HTR-8/SVneo (cell line): Measurements from ENCODE around the gene NRN1L.
A peak's percentile ranks its signal among the peaks of the same experiment; 100 is the strongest.
"Not testable (repeated sequence)": the region's sequence is repeated elsewhere in the genome, so short reads cannot be mapped to it uniquely, and the experiment has no call there.

Experiments
- DNase-seq: peaks from one replicate; pipeline ENCODE4 v3.0.0; 2011; ENCODE audit warnings: low spot score, mixed read lengths; ENCODE audit not compliant: insufficient read length
- FAIRE-seq: peaks from 2 replicates; lab custom pipeline; 2011; peaks lifted over from hg19 to GRCh38; lab: Jason Lieb, UNC

Gene NRN1L

DNA sequence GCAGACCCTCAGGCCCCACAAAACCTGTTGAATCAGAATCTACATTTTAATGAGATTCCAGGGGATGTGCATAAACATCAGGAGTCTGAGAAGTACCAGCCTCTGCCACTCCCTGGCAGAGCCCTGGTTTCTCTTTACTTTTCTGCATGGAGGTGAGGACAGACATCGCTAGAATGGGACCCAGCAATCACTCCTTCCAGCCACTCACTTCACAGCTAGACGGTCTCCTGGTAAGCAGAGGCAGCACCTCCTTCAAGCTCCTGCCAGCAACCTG lies 30.7 kb downstream of the NRN1L start:
- DNase-seq, FAIRE-seq: not testable (repeated sequence)

DNA sequence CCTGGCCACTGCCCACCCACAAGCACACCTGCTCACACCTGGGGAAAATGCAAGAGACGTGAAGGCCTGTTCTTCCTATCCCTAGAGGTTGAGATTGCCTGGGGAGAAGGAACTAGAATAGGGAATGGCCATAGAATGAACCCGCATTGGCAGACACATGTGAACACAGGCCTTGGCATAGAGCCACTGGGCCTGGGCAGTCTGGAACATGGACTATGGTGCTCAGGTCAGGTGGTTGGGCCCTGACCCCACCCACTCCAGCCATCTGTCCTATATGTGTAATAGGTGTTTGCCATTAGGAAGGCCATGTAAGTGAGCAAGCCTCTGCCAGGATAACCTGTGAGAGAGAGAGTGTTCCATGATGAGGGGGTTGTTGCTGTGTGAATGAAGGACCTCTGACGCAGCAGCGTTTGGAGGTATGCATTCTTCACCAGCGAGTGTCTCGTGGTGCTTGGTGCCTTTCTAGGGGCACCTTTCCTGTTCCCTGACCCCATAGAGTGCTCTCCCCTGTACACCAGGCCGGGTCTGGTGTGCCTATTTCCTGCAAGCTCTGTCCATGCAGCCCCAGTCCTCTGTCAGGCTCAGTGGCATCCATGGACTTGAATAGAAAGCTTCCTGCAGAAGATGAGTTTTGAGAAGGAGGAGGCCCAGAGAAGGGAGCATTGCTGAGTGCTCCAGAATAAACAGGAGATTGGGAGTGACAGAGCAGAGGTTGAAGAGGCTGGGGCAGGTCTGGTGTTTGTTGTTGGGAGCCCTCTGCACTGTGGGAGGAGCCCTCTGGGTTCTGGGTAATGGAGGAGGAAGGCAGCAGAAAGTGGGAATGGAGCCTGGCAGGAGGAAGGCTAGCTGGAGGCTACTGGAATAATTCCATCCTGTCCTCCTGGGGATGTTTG lies 31.4 kb downstream of the NRN1L start:
- no peak for FAIRE-seq
- no peak for DNase-seq

DNA sequence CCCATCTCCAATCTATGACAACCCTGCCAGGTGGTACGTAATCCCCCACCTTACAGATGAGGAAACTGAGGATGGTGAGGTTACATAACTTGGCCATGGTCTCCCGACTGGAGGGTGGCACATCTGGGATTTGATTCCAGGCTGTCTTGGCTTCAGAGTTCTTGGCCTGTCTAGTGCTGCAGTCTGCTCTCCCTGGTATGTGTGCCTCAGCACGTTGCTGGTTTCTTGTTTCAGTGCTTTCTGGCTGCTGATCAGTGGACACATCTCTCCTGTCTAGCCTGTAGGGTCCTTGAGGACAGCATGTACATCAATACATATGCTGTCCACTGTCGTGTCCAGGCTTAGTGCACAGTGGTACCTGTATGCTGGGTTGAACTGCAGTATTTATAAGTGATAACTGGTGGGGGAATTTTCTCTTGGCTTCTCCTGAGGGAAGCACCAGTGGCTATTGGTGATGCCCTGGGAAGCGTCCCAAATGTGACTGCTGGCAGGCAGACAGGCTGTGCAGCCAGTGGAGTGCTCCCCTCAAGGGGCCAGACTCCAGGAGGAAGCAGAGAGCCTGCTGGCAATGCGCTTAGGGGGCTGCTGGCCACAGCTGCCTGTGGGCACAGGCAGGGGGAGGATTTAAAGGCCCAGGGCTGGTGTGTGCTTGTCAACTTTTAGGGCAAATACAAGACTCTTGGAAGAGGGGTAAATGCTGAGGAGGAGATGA lies 32.6 kb downstream of the NRN1L start:
- DNase-seq: no peak
- peak; percentile 90 for FAIRE-seq

GRCh38 chr16:67917852-67918236 lies 33.2 kb downstream of the NRN1L start:
- FAIRE-seq (no peak), DNase-seq (peak; percentile 93)

GRCh38 chr16:67919622-67920221 lies 35.0 kb downstream of the NRN1L start:
- FAIRE-seq (no peak), DNase-seq (no peak)

DNA sequence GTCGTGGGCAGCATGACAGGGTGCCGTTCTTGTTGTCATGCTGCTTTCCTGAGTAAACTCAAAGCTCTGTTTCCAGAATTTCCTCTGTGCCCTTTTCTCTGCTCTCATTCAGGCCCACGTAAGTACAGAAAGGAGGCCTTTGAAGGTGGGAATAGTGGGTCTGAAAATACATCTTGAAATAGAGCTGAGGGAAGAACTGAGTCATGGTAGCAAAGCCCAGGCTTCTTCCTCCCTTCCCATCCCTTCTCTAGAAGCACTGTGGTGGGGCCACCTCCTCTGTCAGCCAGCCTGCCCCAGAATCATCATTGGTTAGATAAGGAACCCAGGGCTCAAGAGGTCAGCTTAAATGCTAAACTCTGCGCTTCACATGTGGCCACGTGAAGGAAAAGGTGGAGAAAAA lies 37.5 kb downstream of the NRN1L start:
- FAIRE-seq: no peak
- DNase-seq: no peak

GRCh38 chr16:67922740-67923139 lies 38.1 kb downstream of the NRN1L start:
- DNase-seq: no peak
- FAIRE-seq: no peak

DNA sequence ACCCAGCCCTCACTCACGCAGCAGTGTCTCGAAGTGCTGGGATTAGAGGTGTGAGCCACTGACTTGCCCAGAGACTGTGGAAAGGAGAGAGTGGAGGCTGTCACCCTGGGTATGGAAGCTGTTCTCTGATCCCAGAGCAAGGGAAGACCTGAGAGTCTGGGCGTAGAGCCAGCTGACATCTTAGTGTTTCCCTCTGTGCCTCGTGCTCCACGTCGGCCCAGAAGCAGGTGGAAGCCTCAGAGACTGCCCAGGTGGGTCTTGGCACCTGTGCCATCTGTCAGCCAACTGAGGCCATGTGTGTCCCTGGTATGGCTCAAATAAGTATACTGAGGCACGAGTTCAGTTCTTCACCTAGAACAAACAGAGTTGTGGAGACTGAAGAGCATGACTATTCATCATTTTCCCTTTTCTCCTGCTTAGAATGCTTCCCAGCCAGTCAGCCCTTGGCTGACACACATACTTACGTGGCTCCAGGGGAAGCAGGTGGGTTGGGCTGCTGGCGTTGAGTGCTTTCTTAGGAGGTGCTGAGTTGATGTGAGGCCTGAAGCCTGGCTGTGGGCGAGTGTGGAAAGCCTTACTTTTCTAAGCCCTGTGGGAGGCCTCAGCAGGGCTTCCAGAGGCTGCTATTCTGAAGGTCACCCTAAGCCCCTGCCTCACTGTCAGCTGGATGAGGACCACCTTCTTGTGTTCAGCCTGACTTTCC lies 38.9 kb downstream of the NRN1L start:
- DNase-seq (no peak), FAIRE-seq (no peak)

DNA sequence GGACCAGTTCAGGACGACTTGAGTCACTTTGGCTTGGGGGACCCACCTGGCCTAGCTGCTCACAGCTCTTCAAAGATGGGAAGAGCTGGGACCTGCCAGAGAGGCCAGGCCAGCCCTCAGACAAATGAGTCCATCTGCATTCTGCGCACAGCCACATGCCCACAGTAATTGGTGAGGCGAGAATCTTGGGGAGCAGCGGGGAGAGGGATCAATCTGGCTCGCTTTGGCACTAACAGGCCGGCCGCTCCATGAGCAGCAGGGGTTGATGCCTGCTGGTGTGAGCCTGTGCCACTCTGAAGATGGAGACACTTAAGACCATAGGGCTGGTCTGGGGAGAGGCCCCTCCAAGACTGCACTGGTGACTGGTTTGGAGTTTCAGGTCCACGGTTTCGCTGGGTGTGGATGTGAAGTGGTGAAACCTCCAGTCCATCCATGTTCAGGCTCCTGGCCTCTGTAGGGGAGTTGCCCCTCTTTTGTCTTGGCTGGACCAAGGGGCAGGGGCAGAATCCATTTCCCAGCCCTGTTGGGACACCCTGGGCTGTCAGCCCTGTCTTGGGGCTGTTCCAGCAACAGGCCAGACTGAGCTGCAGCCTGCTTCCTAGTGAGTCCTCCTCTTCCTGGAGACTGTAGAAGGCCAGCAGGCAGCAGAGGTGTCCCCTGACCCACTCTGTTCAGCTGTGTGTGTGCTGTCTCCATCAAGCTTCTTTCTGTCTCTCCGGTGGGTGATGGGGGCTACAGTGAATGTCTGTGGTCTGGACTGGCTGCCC lies 39.6 kb downstream of the NRN1L start:
- FAIRE-seq (no peak), DNase-seq (no peak)

DNA sequence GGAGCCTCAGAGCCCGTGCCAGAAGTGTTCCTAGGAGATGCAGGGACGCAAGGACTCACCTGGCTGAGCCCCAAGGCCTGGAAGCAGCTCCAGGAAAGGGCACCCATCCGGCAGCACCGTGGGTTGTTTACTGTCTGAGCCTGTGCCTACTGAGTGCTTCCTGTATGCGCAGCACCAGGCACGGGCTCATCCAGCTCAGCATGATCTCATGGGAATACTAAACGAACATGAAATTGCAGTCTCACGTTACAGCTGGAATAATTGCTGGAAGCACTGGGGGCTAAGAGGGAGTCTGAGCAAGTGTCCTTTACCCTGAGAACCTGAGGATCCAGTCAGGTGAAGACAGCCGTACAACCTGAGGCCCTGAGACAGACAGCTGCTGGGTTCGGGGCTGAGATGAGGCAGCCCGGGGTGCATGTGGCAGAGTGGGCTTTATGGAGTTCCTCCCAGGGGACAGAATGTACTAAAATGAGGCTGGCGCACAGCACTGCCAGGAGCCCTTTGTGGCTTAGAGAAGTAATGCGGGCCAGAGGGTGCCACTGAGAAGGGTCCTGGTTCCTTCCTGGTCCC lies 41.6 kb downstream of the NRN1L start:
- FAIRE-seq (no peak), DNase-seq (no peak)

DNA sequence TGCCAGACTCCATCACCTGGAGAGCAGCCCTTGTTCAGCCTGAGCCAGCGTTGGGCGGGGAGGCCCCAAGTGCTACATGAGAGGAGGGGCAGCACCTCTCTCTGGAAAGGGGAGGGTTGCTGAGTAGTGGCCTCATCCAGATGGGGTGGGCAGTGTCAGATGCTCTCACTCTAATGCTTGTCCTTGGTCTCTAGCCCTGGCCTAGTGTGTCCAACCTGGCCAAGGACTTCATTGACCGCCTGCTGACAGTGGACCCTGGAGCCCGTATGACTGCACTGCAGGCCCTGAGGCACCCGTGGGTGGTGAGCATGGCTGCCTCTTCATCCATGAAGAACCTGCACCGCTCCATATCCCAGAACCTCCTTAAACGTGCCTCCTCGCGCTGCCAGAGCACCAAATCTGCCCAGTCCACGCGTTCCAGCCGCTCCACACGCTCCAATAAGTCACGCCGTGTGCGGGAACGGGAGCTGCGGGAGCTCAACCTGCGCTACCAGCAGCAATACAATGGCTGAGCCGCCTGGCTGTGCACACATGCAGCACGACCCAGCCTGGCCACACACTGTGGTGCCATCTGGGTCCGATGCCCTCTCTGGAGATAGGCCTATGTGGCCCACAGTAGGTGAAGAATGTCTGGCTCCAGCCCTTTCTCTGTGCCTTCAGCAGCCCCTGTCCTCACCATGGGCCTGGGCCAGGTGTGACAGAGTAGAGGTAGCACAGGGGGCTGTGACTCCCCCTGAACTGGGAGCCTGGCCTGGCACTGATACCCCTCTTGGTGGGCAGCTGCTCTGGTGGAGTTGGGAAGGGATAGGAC lies 42.7 kb downstream of the NRN1L start:
- FAIRE-seq (no peak), DNase-seq (no peak)

DNA sequence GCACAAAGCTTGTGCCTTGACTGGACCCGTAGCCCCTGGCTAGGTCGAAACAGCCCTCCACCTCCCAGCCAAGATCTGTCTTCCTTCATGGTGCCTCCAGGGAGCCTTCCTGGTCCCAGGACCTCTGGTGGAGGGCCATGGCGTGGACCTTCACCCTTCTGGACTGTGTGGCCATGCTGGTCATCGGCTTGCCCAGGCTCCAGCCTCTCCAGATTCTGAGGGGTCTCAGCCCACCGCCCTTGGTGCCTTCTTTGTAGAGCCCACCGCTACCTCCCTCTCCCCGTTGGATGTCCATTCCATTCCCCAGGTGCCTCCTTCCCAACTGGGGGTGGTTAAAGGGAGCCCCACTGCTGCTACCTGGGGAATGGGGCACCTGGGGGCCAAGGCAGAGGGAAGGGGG lies 43.5 kb downstream of the NRN1L start:
- FAIRE-seq: no peak
- no peak for DNase-seq

DNA sequence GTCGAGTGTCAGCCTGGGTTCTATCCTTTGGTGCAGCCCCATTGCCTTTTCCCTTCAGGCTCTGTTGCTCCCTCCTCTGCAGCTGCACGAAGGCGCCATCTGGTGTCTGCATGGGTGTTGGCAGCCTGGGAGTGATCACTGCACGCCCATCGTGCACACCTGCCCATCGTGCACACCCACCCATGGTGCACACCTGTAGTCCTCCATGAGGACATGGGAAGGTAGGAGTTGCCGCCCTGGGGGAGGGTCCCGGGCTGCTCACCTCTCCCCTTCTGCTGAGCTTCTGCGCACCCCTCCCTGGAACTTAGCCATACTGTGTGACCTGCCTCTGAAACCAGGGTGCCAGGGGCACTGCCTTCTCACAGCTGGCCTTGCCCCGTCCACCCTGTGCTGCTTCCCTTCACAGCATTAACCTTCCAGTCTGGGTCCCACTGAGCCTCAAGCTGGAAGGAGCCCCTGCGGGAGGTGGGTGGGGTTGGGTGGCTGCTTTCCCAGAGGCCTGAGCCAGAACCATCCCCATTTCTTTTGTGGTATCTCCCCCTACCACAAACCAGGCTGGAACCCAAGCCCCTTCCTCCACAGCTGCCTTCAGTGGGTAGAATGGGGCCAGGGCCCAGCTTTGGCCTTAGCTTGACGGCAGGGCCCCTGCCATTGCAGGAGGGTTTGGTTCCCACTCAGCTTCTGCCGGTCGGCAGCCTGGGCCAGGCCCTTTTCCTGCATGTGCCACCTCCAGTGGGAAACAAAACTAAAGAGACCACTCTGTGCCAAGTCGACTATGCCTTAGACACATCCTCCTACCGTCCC lies 44.1 kb downstream of the NRN1L start:
- FAIRE-seq (peak; percentile 98), DNase-seq (peak; percentile 82)

GRCh38 chr16:67930191-67930590 lies 45.5 kb downstream of the NRN1L start:
- no peak for DNase-seq
- no peak for FAIRE-seq

DNA sequence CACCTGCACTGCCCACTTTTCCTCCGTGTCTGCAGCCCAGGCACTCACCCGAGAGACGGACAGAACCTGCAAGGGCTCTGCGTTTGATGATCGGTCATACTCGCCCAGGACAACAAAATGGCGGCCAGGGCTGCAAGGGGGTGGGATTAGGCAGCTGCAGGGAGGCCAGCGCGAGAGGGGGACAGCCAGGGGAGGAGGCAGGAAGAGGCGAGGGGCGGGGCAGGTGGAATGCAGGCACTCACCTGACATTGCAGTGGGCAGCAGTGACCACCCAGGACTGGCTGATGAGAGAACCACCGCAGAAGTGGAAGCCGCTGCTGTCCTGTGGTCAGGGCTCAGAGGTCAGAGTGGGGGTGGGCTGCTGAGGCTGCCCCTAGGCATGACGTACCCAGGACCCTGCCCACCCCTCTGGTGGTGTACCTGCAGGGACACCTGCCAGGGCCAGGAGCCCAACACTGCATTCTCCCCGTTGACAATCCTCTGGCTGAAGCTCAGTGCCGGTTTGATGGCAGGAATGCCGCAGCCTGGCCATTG lies 46.1 kb downstream of the NRN1L start:
- FAIRE-seq (no peak), DNase-seq (no peak)

DNA sequence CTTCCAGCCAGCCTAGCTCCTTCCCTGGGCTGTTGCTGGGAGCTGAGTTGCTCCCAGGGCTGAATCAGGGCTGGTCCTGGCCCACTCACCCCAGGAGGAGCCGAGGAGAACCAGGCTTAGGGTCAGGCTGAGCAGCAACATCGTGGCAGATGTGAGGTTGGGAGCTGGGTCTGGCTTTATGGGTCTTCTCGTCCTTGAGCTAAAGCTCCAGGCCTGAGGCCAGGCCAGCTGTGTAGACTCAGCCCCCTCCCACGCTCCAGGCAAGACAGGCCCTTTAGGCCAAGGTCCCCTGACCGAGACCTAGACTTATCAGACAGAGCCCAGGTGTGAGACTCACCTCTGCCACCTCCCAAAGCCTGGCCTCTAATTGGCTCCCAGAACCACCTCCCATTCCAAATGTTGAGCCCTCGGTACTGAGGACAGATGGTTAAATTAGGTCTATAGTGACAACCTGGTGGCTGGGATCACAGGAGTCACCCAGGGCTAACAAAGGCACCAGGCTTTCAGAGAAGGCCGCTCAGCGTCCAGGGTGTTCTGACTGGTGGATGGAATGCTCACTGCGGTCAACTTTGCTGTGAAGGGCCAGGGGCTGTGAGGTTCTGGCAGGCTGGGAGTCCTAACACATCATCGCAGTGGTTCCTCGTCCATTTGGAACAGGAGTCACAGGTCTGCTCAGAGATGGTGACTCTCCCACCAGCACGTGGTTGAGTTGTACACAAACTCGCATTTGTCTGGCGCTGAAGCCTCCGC lies 47.2 kb downstream of the NRN1L start, which contains the start of gene CTRL:
Gene CTRL, minus strand, starts transcription at position 151 of the 750 bp plus-strand sequence. Its CDS starts 10 bp downstream, at position 141.
- DNase-seq: no peak
- FAIRE-seq: no peak

DNA sequence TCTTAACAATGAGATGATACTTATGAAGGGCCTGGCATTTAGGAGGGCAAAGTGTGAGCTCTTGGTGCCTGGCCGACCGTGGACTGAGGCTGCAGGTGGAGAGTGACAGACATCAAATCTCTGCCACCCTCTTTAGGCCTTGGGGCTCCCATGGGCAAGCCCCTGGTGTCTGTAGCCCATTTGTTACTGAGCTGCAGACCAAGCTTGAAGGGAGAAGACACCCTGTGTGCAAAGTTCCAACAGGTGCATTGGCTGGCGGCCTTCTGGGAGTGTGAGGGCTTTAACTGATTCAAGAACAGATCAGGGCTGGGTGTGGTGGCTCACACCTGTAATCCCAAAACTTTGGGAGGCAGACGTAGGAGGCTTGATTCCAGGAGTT lies 47.8 kb downstream of the NRN1L start:
- DNase-seq (no peak), FAIRE-seq (no peak)
